Measurements from ENCODE around the gene ARHGAP19.

The ARHGAP19 gene, protein sequence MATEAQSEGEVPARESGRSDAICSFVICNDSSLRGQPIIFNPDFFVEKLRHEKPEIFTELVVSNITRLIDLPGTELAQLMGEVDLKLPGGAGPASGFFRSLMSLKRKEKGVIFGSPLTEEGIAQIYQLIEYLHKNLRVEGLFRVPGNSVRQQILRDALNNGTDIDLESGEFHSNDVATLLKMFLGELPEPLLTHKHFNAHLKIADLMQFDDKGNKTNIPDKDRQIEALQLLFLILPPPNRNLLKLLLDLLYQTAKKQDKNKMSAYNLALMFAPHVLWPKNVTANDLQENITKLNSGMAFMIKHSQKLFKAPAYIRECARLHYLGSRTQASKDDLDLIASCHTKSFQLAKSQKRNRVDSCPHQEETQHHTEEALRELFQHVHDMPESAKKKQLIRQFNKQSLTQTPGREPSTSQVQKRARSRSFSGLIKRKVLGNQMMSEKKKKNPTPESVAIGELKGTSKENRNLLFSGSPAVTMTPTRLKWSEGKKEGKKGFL

DNA sequence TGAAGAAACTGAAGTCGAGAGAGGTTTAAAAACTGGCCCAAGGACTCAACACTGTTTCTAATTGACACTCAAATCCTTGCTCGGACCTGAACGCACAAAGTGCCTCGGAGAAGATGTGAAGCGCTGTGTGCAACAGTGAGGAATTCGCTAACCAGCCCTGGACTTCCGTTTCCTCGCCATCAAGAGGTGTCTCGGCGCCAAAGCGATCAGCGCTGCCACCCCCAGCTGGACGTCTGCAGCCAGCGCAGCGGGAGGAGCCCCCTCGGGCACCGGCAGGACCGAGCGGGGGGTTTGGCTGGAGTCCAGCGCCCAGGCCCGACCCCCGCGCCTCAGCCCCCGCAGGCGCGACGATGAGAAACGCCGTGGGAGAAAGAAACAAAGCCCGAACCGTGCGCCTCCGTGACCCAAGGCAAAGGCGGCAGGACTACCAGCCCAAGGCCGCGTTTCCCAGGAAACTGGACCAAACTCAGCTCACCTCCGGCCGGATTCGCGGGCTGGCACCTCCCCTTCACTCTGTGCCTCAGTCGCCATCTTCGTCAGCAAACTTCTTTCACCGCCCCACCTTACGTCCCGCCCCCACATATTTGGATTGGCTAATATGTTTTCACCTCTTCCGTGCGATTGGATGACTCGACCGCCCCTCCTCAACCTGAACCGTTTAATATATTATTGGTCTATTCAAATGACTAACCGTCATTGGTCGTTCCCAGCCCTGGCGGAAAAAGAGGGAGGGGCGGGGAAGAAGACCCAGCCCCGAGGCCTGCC lies at the start of gene ARHGAP19:
Gene ARHGAP19, minus strand, starts transcription at position 541 of the 765 bp plus-strand sequence. Its CDS starts 10 bp downstream, at position 531.
- in situ Hi-C loops (cut with MboI; ENCODE audit: low sequenced_read_pairs, unreplicated experiment), result no loop called here
- TF ChIP-seq, protein P1, sequence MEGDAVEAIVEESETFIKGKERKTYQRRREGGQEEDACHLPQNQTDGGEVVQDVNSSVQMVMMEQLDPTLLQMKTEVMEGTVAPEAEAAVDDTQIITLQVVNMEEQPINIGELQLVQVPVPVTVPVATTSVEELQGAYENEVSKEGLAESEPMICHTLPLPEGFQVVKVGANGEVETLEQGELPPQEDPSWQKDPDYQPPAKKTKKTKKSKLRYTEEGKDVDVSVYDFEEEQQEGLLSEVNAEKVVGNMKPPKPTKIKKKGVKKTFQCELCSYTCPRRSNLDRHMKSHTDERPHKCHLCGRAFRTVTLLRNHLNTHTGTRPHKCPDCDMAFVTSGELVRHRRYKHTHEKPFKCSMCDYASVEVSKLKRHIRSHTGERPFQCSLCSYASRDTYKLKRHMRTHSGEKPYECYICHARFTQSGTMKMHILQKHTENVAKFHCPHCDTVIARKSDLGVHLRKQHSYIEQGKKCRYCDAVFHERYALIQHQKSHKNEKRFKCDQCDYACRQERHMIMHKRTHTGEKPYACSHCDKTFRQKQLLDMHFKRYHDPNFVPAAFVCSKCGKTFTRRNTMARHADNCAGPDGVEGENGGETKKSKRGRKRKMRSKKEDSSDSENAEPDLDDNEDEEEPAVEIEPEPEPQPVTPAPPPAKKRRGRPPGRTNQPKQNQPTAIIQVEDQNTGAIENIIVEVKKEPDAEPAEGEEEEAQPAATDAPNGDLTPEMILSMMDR (IDR thresholded peaks at IDR 0.05; ENCODE audit: borderline replicate concordance, control extremely low read depth, extremely low read depth, insufficient read depth, missing control alignments), result no peak
- peak; percentile 94 for DNase-seq (ENCODE audit: low spot score)

- in situ Hi-C loops (cut with MboI; ENCODE audit: low sequenced_read_pairs, unreplicated experiment), result no loop called here
- TF ChIP-seq, protein P1 (IDR thresholded peaks at IDR 0.05; ENCODE audit: borderline replicate concordance, control extremely low read depth, extremely low read depth, insufficient read depth, missing control alignments), result no peak
- no peak for DNase-seq (ENCODE audit: low spot score)
These were observed 49.0 kb upstream of the ARHGAP19 start for GRCh38 chr10:97341416-97341815.

DNA sequence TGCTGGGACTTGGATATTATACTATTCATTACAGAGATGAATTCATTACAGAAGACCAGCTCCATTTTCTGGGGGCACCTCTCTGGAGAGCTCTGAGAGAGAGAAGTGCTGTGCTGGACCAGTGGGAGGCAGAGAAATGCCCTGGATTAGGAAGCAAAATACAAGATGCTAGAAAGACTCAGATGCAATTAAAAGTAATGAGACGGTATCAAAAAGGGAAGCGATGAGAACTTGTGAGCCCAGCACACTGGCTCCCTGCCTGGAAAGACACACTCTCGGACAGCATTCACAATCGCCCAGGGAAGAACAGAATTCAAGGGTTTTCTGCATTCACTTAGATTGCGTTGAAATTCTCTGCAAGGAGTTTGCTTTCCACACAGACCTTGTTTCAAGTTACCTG lies 45.6 kb upstream of the ARHGAP19 start:
- TF ChIP-seq, protein P1 (IDR thresholded peaks at IDR 0.05; ENCODE audit: borderline replicate concordance, control extremely low read depth, extremely low read depth, insufficient read depth, missing control alignments), result no peak
- in situ Hi-C loops (cut with MboI; ENCODE audit: low sequenced_read_pairs, unreplicated experiment), result no loop called here
- no peak for DNase-seq (ENCODE audit: low spot score)

DNA sequence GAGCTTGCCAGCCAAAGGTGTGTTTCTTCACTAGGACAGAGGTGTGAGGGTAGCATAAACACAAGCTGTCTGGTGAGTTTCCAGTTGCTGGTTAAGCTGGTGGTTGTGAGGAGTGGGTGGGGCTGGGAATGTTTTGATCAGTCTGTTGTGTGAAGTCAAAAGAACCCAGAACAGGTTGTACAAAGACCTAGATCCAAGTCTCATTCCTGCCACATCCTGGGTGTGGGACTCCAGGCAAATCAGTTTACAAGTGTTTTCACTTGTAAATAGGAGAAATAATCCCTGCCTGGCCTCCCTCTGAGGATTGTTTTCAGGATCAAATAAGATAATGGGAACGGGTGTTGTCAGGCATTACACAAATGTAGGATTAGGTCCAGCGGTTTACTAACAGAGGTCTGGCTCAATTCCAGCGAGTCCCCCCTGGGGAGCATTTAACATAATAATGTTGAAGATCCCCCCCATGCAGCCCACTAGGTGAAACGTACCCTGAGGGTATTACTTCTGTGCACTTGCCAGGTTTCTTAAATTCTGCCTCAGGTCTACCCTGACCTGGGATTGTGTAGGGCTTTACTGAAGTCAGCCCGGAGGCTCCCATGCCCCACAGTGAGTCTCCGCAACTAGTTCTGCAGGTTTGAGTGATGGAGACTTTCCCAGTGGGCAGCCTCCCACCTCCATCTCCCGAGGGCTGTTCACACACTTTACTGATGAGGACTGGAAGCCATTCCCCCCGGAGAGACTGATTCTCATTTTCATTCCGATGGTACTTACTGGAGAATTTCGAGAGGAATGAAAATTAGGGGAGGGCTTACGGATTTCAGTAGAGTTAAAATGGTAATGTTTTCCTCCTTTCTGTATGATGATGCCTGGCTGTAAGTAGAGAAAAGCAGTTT lies 44.8 kb upstream of the ARHGAP19 start:
- TF ChIP-seq, protein P1 (IDR thresholded peaks at IDR 0.05; ENCODE audit: borderline replicate concordance, control extremely low read depth, extremely low read depth, insufficient read depth, missing control alignments), result no peak
- DNase-seq (ENCODE audit: low spot score), result no peak
- in situ Hi-C loops (cut with MboI; ENCODE audit: low sequenced_read_pairs, unreplicated experiment), result no loop called here

DNA sequence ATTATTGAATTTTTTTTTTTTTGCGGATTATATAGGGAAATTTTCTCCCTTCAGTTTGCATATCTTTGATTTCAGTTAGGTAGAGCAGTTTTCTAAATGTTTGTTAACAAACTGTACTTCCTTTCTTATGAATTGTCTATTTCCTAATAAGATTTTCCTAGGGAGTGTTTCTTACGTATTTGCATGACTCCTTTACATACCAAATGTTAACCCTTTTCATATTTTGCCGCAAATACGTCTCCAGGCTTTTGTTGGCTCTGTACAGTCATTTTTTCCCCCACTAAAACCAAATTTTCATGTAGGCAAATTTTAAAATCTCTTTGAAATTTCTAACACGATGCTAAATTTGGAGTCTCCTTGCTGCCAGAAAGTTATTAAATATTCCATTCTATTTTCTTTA lies 44.0 kb upstream of the ARHGAP19 start:
- no peak for DNase-seq (ENCODE audit: low spot score)
- in situ Hi-C loops (cut with MboI; ENCODE audit: low sequenced_read_pairs, unreplicated experiment), result no loop called here
- TF ChIP-seq, protein P1 (IDR thresholded peaks at IDR 0.05; ENCODE audit: borderline replicate concordance, control extremely low read depth, extremely low read depth, insufficient read depth, missing control alignments), result no peak

GRCh38 chr10:97336006-97336405 lies 43.6 kb upstream of the ARHGAP19 start:
- no peak for DNase-seq (ENCODE audit: low spot score)
- in situ Hi-C loops (cut with MboI; ENCODE audit: low sequenced_read_pairs, unreplicated experiment), result no loop called here
- TF ChIP-seq, protein P1 (IDR thresholded peaks at IDR 0.05; ENCODE audit: borderline replicate concordance, control extremely low read depth, extremely low read depth, insufficient read depth, missing control alignments), result no peak

Measured in GM13976 (cell line).